ENCODE results near the gene GNAL.

Gene GNAL

DNA sequence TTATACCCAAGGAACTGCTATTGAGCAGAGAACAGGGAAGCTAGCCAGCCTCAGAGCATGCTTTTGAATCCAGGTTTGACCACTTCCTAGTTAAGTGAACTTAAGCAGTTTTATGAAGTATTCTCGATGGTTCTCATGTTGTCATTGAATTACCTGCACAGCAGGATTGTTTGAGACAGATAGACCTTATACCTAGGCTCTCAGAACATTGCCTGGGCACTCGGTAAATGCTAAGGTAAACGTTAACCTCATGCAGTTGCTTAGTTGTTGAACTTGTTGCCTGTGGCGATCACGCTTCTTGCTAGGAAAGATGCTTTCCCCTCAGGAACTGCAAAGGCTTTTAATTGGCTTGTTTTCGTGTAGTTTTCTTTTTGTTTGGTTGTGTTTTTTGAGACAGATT, 128.2 kb downstream of the GNAL start:
- Histone ChIP-seq H3K9ac (ENCODE audit: low read depth, low read length) (no peak overlapping the region), H3K27me3 (ENCODE audit: control insufficient read depth, insufficient read depth, low read length) (peaks cover 4% of the 10 kb centered on the region), H3K4me3 (ENCODE audit: low read length) (no peak overlapping the region), H3K36me3 (ENCODE audit: insufficient read depth, low read length) (no peaks in the 10 kb centered on the region), H3K4me1 (ENCODE audit: control insufficient read depth, insufficient read depth, low read length) (no peaks in the 10 kb centered on the region), H3K4me2 (ENCODE audit: low read length) (no peak overlapping the region), H3K9me3 (replicated peaks; ENCODE audit: low read length) (no peaks in the 10 kb centered on the region)

DNA sequence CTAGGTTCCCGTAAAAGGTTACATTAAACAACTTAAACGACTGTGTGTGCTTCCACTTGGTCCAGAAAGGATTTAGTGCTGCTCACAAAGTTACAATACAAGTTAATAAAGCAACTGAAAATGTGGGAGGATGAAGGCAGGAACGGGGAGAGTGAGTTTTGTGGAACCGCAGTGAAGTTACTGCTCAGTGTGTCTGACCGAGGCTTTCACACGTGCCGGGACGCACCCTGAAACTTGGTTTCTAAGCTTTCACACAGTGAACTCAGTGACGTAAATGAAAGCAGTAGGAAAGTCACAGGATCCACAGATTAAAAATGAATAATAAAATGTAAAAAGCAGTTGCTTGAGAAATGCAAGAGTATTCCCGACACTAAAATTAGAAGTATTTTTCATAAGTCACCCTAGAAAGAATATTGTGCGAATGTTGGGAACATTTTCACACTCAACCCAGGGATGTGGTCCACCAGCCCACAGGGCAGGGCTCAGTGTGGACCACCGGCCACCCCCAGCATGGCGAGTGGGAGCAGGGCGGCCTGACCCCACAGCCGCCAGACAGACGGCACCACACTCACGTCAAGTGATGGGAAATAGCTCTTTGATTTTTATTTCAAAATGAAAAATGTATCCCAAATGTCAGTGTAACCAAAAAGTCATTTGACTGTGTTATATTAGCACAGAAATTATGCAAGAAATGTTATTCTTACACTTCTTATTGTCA, 129.6 kb downstream of the GNAL start:
- H3K9me3 ChIP-seq (replicated peaks; ENCODE audit: low read length), result no peaks in the 10 kb centered on the region
- H3K9ac ChIP-seq (ENCODE audit: low read depth, low read length), result no peak overlapping the region
- H3K36me3 ChIP-seq (ENCODE audit: insufficient read depth, low read length), result no peaks in the 10 kb centered on the region
- no peak overlapping the region for H3K4me3 ChIP-seq (ENCODE audit: low read length)
- no peak overlapping the region for H3K4me2 ChIP-seq (ENCODE audit: low read length)
- peaks cover 4% of the 10 kb centered on the region for H3K27me3 ChIP-seq (ENCODE audit: control insufficient read depth, insufficient read depth, low read length)
- no peaks in the 10 kb centered on the region for H3K4me1 ChIP-seq (ENCODE audit: control insufficient read depth, insufficient read depth, low read length)

GRCh38 chr18:11819938-11820337, 130.9 kb downstream of the GNAL start:
- H3K36me3 ChIP-seq (ENCODE audit: insufficient read depth, low read length), result no peaks in the 10 kb centered on the region
- peaks cover 4% of the 10 kb centered on the region for H3K27me3 ChIP-seq (ENCODE audit: control insufficient read depth, insufficient read depth, low read length)
- no peak overlapping the region for H3K4me3 ChIP-seq (ENCODE audit: low read length)
- no peaks in the 10 kb centered on the region for H3K9me3 ChIP-seq (replicated peaks; ENCODE audit: low read length)
- no peak overlapping the region for H3K4me2 ChIP-seq (ENCODE audit: low read length)
- H3K4me1 ChIP-seq (ENCODE audit: control insufficient read depth, insufficient read depth, low read length), result no peaks in the 10 kb centered on the region
- H3K9ac ChIP-seq (ENCODE audit: low read depth, low read length), result no peak overlapping the region

GRCh38 chr18:11820697-11821096, 131.6 kb downstream of the GNAL start:
- no peaks in the 10 kb centered on the region for H3K9me3 ChIP-seq (replicated peaks; ENCODE audit: low read length)
- H3K4me3 ChIP-seq (ENCODE audit: low read length), result no peak overlapping the region
- no peak overlapping the region for H3K9ac ChIP-seq (ENCODE audit: low read depth, low read length)
- no peak overlapping the region for H3K4me2 ChIP-seq (ENCODE audit: low read length)
- peaks cover 4% of the 10 kb centered on the region for H3K27me3 ChIP-seq (ENCODE audit: control insufficient read depth, insufficient read depth, low read length)
- no peaks in the 10 kb centered on the region for H3K36me3 ChIP-seq (ENCODE audit: insufficient read depth, low read length)
- no peaks in the 10 kb centered on the region for H3K4me1 ChIP-seq (ENCODE audit: control insufficient read depth, insufficient read depth, low read length)

GRCh38 chr18:11821208-11821607, 132.1 kb downstream of the GNAL start:
- Histone ChIP-seq H3K4me2 (ENCODE audit: low read length) (no peak overlapping the region), H3K27me3 (ENCODE audit: control insufficient read depth, insufficient read depth, low read length) (peaks cover 4% of the 10 kb centered on the region), H3K4me1 (ENCODE audit: control insufficient read depth, insufficient read depth, low read length) (no peaks in the 10 kb centered on the region), H3K9ac (ENCODE audit: low read depth, low read length) (no peak overlapping the region), H3K36me3 (ENCODE audit: insufficient read depth, low read length) (no peaks in the 10 kb centered on the region), H3K4me3 (ENCODE audit: low read length) (no peak overlapping the region), H3K9me3 (replicated peaks; ENCODE audit: low read length) (no peaks in the 10 kb centered on the region)

DNA sequence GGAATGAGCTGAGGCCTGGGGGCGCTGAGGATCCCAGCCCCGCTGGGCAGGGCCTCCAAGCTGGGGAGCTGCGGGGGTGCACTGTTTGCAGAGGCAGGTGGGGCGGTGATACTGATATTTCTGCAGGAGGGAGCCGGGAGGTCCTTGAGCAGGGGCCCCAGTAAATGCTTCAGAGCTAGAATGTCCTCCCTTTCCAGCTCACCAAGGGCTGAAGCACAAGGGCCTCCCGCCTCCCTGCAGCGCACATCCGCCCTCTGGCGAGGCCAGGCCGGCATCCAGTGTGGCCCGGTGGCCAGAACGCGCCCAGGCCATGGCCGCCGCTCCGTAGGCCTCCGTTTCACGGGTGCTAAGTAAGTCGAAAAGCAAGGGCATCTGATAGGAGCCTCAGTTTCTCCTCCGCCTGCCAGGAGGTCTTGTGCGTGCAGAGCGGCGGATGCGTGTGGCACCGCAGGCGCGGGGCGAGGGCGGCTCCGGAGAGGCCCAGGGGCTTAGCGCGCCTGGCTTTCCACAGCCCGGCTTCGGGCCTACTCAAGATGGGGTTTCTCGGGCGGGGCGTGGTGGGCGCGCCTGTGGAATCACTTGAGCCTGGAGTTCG, 132.7 kb downstream of the GNAL start:
- no peak overlapping the region for H3K4me3 ChIP-seq (ENCODE audit: low read length)
- H3K36me3 ChIP-seq (ENCODE audit: insufficient read depth, low read length), result no peaks in the 10 kb centered on the region
- H3K9me3 ChIP-seq (replicated peaks; ENCODE audit: low read length), result no peaks in the 10 kb centered on the region
- H3K27me3 ChIP-seq (ENCODE audit: control insufficient read depth, insufficient read depth, low read length), result peaks cover 4% of the 10 kb centered on the region
- no peak overlapping the region for H3K9ac ChIP-seq (ENCODE audit: low read depth, low read length)
- H3K4me2 ChIP-seq (ENCODE audit: low read length), result no peak overlapping the region
- H3K4me1 ChIP-seq (ENCODE audit: control insufficient read depth, insufficient read depth, low read length), result no peaks in the 10 kb centered on the region

DNA sequence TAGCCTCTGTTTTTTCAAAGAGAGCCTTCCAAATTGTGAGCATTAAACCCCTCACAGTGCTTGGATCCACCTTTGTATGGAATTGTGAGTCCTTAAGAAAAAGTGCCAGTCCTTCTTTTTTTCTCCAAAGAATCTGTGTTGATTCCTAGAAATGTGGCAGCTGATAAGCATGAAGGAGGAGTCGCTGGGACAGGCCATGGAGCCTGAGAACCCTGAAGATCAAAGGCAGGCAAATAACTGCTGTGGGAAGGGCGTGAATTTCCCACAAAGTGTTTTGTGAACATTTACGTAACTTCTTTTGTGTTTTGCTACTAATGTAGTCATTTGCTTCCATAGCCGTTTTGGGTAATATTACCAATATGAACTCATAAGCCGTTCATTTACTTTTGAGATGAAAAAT, 134.5 kb downstream of the GNAL start:
- Histone ChIP-seq H3K36me3 (ENCODE audit: insufficient read depth, low read length) (no peaks in the 10 kb centered on the region), H3K27me3 (ENCODE audit: control insufficient read depth, insufficient read depth, low read length) (peaks cover 4% of the 10 kb centered on the region), H3K9ac (ENCODE audit: low read depth, low read length) (no peak overlapping the region), H3K4me3 (ENCODE audit: low read length) (no peak overlapping the region), H3K9me3 (replicated peaks; ENCODE audit: low read length) (no peaks in the 10 kb centered on the region), H3K4me2 (ENCODE audit: low read length) (no peak overlapping the region), H3K4me1 (ENCODE audit: control insufficient read depth, insufficient read depth, low read length) (no peaks in the 10 kb centered on the region)

DNA sequence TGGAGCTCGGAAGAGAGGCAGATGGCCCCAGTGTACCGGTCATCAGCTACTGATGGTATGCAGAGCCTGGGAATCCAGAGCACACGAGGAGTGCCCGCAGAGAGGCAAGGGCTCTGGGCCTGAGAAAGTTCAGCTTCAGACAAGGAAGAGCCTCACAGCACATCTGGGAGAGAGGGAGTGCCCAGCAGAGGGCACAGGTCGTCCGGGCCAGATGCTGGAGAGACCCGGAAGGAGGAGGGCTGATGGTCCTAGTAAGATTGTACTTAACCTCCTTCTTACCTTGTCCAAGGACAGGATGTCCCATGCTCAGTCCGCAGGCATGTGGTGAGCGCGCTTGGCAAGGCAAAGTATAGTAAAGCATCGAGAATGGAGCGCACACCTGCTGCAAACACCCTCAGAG, 137.8 kb downstream of the GNAL start:
- H3K4me1 ChIP-seq (ENCODE audit: control insufficient read depth, insufficient read depth, low read length), result no peaks in the 10 kb centered on the region
- no peak overlapping the region for H3K4me3 ChIP-seq (ENCODE audit: low read length)
- no peak overlapping the region for H3K4me2 ChIP-seq (ENCODE audit: low read length)
- H3K9ac ChIP-seq (ENCODE audit: low read depth, low read length), result no peak overlapping the region
- H3K36me3 ChIP-seq (ENCODE audit: insufficient read depth, low read length), result no peaks in the 10 kb centered on the region
- no peaks in the 10 kb centered on the region for H3K9me3 ChIP-seq (replicated peaks; ENCODE audit: low read length)
- no peaks in the 10 kb centered on the region for H3K27me3 ChIP-seq (ENCODE audit: control insufficient read depth, insufficient read depth, low read length)

- Histone ChIP-seq H3K27me3 (ENCODE audit: control insufficient read depth, insufficient read depth, low read length) (no peaks in the 10 kb centered on the region), H3K36me3 (ENCODE audit: insufficient read depth, low read length) (no peaks in the 10 kb centered on the region), H3K4me2 (ENCODE audit: low read length) (no peak overlapping the region), H3K9me3 (replicated peaks; ENCODE audit: low read length) (no peaks in the 10 kb centered on the region), H3K4me3 (ENCODE audit: low read length) (no peak overlapping the region), H3K4me1 (ENCODE audit: control insufficient read depth, insufficient read depth, low read length) (no peaks in the 10 kb centered on the region), H3K9ac (ENCODE audit: low read depth, low read length) (no peak overlapping the region)
Observed at GRCh38 chr18:11828786-11829432, 139.8 kb downstream of the GNAL start.

GRCh38 chr18:11830585-11830984, 141.5 kb downstream of the GNAL start:
- Histone ChIP-seq H3K27me3 (ENCODE audit: control insufficient read depth, insufficient read depth, low read length) (no peaks in the 10 kb centered on the region), H3K36me3 (ENCODE audit: insufficient read depth, low read length) (no peaks in the 10 kb centered on the region), H3K9ac (ENCODE audit: low read depth, low read length) (no peak overlapping the region), H3K4me3 (ENCODE audit: low read length) (no peak overlapping the region), H3K9me3 (replicated peaks; ENCODE audit: low read length) (no peaks in the 10 kb centered on the region), H3K4me1 (ENCODE audit: control insufficient read depth, insufficient read depth, low read length) (no peaks in the 10 kb centered on the region), H3K4me2 (ENCODE audit: low read length) (no peak overlapping the region)

DNA sequence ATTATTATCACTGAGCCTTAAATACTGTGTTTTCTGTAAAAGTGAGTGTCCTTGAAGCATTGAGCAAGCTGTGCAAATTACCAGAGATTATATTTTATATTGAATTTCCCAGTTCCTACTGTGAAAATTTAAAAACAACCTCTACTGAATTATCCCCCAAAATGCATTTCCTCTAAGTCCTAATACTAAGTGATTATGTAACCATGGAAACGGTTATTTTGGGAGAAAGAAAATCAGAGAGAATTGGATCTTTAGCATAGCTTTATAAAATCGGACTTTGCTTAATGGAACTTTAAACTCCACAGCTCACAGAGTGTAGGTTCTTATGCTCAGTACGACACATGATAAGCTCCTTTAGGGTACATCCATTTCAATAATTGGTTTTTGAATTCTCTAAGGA, 142.9 kb downstream of the GNAL start:
- Histone ChIP-seq H3K9ac (ENCODE audit: low read depth, low read length) (no peak overlapping the region), H3K36me3 (ENCODE audit: insufficient read depth, low read length) (no peaks in the 10 kb centered on the region), H3K4me1 (ENCODE audit: control insufficient read depth, insufficient read depth, low read length) (no peaks in the 10 kb centered on the region), H3K4me3 (ENCODE audit: low read length) (no peak overlapping the region), H3K4me2 (ENCODE audit: low read length) (no peak overlapping the region), H3K9me3 (replicated peaks; ENCODE audit: low read length) (no peaks in the 10 kb centered on the region), H3K27me3 (ENCODE audit: control insufficient read depth, insufficient read depth, low read length) (no peaks in the 10 kb centered on the region)

DNA sequence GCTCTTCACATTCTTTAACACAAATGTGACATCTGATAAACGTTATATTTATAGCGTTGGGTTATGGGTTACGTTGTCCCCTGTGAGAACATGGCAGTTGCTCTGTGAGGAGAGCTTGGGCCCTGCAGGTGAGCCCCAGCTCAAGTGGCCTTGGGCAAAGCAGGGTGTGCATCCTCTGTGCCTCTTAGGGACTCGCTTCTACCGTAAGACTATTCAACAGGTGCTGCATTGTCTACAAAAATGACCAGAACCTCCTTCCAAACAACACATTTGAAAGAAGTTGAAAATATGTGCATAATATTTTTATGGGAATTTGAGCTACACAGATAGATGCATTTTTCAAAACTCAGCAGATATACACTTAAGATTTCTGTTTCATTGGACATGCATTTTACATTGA, 145.7 kb downstream of the GNAL start:
- H3K4me1 ChIP-seq (ENCODE audit: control insufficient read depth, insufficient read depth, low read length), result no peaks in the 10 kb centered on the region
- H3K4me3 ChIP-seq (ENCODE audit: low read length), result no peak overlapping the region
- H3K9ac ChIP-seq (ENCODE audit: low read depth, low read length), result no peak overlapping the region
- H3K9me3 ChIP-seq (replicated peaks; ENCODE audit: low read length), result no peaks in the 10 kb centered on the region
- no peaks in the 10 kb centered on the region for H3K36me3 ChIP-seq (ENCODE audit: insufficient read depth, low read length)
- no peaks in the 10 kb centered on the region for H3K27me3 ChIP-seq (ENCODE audit: control insufficient read depth, insufficient read depth, low read length)
- H3K4me2 ChIP-seq (ENCODE audit: low read length), result no peak overlapping the region

All from skeletal muscle satellite cell (primary cell).